Adrenal gland (tissue), 5 donors: ENCODE measurements around the gene PCDHGA11.
"Not testable (repeated sequence)": the region's sequence is repeated elsewhere in the genome, so short reads cannot be mapped to it uniquely, and the experiment has no call there.

Experiments used
- POLR2A ChIP-seq, 2 donors: fragments of 450-650 bp; IDR thresholded peaks; one replicate each; pipeline ENCODE4 v1.6.1; 2017; ENCODE audit warnings: antibody characterized with exemption in 2 of 2, mild to moderate bottlenecking in 2 of 2, moderate library complexity in 1 of 2
- TF ChIP-seq, protein P1 (sequence below), 6 experiments: fragments of 450-650 bp in 4 of 6; fragments of 200-600 bp in 2 of 6; sonication (generic) in 1 of 6; IDR thresholded peaks; 1 replicate in 5 of 6; 2 replicates in 1 of 6; pipeline versions ENCODE4 v1.5.1 to v1.8.0; 2016 to 2021; ENCODE audit warnings: antibody characterized with exemption in 6 of 6, mild to moderate bottlenecking in 2 of 6, moderate library complexity in 1 of 6
- donor health status: DM: no; HTN: no; CAD: no.

DNA sequence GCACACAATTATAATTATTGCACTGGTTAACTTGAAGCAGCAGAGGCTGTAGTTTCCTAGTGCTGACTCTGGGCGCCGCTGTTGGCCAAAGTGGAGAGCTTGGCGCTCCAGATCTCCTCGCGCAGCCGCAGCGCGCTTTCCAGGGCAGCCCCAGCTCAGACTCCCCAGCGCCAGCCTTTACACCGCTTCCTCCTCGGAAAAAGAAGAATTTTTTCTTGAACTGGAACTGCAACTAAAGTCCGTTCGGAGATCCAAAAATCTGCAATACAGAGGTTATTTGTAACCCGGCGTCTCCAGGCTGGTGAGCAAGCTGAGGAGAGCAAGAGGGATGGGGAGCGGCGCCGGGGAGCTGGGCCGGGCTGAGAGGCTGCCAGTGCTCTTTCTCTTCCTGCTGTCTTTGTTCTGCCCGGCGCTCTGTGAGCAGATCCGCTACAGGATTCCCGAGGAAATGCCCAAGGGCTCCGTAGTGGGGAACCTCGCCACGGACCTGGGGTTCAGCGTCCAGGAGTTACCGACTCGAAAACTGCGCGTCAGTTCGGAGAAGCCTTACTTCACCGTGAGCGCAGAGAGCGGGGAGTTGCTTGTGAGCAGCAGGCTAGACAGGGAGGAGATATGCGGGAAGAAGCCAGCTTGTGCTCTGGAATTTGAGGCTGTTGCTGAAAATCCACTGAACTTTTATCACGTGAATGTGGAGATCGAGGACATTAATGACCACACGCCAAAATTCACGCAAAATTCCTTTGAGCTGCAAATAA, 33.1 kb upstream of the PCDHGA11 start, which contains the start of gene PCDHGB4:
- TF ChIP-seq, protein P1, sequence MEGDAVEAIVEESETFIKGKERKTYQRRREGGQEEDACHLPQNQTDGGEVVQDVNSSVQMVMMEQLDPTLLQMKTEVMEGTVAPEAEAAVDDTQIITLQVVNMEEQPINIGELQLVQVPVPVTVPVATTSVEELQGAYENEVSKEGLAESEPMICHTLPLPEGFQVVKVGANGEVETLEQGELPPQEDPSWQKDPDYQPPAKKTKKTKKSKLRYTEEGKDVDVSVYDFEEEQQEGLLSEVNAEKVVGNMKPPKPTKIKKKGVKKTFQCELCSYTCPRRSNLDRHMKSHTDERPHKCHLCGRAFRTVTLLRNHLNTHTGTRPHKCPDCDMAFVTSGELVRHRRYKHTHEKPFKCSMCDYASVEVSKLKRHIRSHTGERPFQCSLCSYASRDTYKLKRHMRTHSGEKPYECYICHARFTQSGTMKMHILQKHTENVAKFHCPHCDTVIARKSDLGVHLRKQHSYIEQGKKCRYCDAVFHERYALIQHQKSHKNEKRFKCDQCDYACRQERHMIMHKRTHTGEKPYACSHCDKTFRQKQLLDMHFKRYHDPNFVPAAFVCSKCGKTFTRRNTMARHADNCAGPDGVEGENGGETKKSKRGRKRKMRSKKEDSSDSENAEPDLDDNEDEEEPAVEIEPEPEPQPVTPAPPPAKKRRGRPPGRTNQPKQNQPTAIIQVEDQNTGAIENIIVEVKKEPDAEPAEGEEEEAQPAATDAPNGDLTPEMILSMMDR (IDR thresholded peaks at IDR 0.05), result peak in 3 of 6 experiments; percentile 5 to 28 (median 12)
- TF ChIP-seq POLR2A (IDR thresholded peaks at IDR 0.05), result not testable (repeated sequence)
